Measurements from ENCODE around the gene DPEP2. TPM values are rescaled to one million over a fixed set of nuclear protein-coding genes. Genes with fewer than 3 reads are reported as not detected.
A peak's percentile ranks its signal among the peaks of the same experiment; 100 is the strongest.
"Not testable (repeated sequence)": the region's sequence is repeated elsewhere in the genome, so short reads cannot be mapped to it uniquely, and the experiment has no call there.

DPEP2 gene
- total RNA-seq, 2 donors from 2014 or later: 2.2 to 2.3 TPM

DNA sequence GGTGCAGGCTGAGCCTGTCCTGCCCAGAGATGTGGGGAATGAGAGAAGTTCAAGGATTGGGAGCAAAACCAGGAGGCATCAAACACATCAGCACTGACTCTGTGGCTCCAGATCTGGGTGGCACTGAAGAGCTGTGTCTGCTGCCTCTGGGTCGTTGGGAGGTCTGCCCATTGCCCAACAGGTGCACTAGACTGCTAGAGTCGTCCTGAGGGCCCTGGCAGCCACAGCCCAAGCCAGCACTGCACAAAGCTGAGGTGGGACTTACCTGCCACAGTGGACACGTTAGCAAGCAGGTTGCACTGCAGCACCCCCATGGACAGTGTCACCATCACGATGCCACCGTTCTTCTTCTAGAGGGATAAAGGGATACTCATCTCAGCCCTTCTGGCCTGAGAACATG, 22.3 kb downstream of the DPEP2 start:
- no peaks in the 10 kb centered on the region for H3K27me3 Mint-ChIP-seq
- no peak for DNase-seq (ENCODE audit: low spot score)

DNA sequence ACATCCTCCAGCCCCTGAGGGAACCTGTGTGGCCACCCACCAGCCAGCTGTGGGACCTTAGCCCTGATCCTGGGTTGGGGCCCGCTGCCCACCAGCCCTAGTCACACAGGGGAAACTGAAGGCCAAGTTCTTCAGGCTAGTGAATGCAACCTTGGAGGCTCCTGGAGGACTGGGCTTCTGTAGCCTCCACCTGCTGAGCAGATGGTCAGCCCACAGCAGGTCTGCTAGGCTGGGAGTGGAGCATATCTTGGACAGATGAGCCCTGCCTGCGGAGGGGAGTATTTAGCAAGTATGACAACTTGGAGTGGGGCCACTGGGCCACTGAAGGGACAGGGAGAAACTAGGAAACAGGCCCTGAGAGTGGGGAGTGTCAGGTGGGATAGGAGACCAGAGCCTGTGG, 23.1 kb downstream of the DPEP2 start:
- Mint-ChIP-seq H3K27ac (no peak overlapping the region), H3K9me3 (no peaks in the 10 kb centered on the region), H3K4me1 (ENCODE audit: low read depth in 2 of 2) (no peaks in the 10 kb centered on the region), H3K36me3 (no peaks in the 10 kb centered on the region), H3K27me3 (no peaks in the 10 kb centered on the region), H3K4me3 (no peak overlapping the region)
- ATAC-seq (no peak), DNase-seq (ENCODE audit: low spot score) (no peak)

More for the DNA sequence above, 22.3 kb downstream of the DPEP2 start:
- Mint-ChIP-seq H3K4me3 (no peak overlapping the region), H3K27ac (no peak overlapping the region), H3K4me1 (ENCODE audit: low read depth in 2 of 2) (no peaks in the 10 kb centered on the region), H3K9me3 (no peaks in the 10 kb centered on the region), H3K36me3 (no peaks in the 10 kb centered on the region)
- no peak for ATAC-seq

DNA sequence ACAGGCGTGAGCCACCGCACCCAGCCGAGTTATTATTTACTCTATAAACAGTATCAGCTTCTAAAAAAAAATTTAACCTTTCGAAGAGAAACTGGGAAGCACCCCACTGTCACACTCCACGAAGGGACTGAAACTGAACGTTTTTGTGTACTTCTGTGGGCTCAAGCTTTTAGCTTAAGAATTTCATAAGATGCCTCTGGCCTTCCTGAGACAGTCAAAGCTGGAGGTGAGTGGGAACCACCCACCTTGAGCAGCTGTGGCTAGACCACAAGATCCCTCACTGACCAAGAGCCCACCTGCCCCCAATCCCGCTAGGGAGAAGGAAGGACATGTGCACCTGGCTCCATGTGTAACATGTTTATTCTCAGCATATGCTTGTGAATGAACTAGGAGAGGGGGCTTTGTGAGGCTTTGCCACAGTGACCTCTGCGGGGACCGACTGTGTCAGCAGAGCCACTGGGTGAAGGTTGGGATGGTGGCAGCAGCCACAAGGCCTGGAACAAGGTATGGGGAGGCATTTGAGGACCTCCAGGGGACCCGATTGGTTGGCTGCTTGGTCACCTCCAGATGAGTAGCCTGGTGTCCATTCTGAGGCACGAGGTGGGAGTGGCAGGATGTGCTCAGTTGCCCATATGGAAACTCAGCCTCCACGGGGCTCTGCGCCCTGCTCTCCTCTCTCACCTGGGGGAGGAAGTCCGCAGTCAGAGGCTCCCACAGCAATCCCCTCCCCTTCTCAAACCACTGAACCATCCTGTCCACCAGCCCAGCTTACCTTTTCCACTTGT, 23.8 kb downstream of the DPEP2 start:
- no peaks in the 10 kb centered on the region for H3K27me3 Mint-ChIP-seq
- no peaks in the 10 kb centered on the region for H3K36me3 Mint-ChIP-seq
- no peak overlapping the region for H3K27ac Mint-ChIP-seq
- ATAC-seq (no peak), DNase-seq (ENCODE audit: low spot score) (no peak)
- no peak overlapping the region for H3K4me3 Mint-ChIP-seq
- H3K9me3 Mint-ChIP-seq: no peaks in the 10 kb centered on the region
- H3K4me1 Mint-ChIP-seq (ENCODE audit: low read depth in 2 of 2): no peaks in the 10 kb centered on the region

DNA sequence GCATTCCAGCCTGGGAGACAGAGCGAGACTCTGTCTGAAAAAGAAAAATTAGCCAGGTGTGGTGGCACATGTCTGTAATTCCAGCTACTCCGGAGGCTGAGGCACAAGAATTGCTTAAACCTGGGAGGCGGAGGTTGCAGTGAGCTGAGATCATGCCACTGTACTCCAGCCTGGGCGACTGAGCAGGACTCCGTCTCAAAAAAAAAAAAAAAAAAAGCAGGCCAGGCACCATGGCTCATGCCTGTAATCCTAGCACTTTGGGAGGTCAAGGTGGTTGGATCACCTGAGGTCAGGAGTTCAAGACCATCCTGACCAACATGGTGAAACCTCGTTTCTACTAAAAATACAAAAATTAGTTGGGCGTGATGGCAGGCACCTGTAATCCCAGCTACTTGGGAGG, 27.0 kb downstream of the DPEP2 start:
- not testable (repeated sequence) for H3K27me3 Mint-ChIP-seq; H3K4me3 Mint-ChIP-seq; DNase-seq (ENCODE audit: low spot score); H3K27ac Mint-ChIP-seq; H3K36me3 Mint-ChIP-seq; ATAC-seq; H3K9me3 Mint-ChIP-seq
- peaks cover 9 to 17% of the 10 kb centered on the region in 2 donors for H3K4me1 Mint-ChIP-seq (ENCODE audit: low read depth in 2 of 2)

DNA sequence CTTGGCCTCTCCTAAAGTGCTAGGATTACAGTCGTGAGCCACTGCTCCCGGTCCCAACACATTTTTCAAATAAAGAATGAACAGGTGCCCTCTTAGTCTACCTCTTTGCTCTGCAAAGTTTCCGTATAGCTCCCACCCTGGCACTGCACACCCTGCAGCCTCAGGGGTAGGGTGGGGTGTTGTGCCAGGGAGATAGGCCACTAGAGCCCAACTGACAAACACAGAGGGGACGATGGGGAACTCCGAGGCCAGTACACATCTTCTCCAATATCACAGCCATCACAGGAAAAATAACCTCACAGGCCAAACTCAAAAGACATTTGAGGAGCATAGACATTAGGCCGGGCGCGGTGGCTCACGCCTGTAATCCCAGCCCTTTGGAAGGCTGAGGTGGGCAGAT, 28.2 kb downstream of the DPEP2 start:
- peaks cover 13 to 21% of the 10 kb centered on the region in 2 donors for H3K4me1 Mint-ChIP-seq (ENCODE audit: low read depth in 2 of 2)
- H3K36me3 Mint-ChIP-seq: no peaks in the 10 kb centered on the region
- no peak for ATAC-seq
- H3K27me3 Mint-ChIP-seq: no peaks in the 10 kb centered on the region
- H3K9me3 Mint-ChIP-seq: no peaks in the 10 kb centered on the region
- no peak for DNase-seq (ENCODE audit: low spot score)
- H3K27ac Mint-ChIP-seq: peak overlapping the region in 1 of 2 donors; percentile 33
- H3K4me3 Mint-ChIP-seq: no peak overlapping the region

DNA sequence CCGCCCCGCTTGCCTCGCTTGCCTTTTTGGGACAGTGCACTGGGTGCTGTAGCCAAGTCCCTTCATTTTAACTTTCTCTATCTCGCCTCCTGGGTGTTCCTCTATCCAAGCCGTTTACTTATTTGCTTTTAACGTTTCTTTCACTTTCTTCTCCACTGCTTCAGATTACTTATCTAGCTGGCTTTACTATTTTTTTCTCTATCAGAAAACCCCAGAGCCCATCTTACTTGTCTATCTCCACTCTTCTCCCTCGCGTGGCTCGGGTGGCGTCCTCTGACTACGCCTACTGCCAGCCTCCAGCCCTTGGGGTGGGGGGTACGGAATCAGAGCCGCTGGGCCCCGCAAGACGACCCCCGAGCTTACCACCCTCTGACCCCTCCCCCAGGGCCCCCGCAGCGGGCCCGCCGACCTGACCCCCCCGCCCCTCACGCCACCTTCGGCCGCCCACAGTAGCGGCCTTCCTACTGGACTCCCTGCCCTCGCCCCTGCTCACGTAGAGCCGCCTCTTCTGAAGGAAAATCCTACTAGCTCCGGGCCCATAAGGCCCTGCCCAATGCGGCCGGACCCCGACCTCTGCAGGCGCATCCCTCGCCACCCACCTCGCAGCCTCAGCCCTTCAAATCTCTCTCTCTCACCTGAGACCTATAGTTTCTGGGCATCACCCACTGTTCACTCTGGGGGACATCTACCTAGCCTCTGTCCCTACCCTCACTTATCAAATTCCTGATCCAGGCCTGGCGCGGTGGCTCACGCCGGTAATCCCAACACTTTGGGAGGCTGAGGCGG, 29.8 kb downstream of the DPEP2 start:
- Mint-ChIP-seq H3K9me3 (no peaks in the 10 kb centered on the region), H3K4me1 (ENCODE audit: low read depth in 2 of 2) (peaks cover 13 to 21% of the 10 kb centered on the region in 2 donors), H3K4me3 (peak overlapping the region; percentile 97), H3K27me3 (no peaks in the 10 kb centered on the region), H3K27ac (peak overlapping the region; percentile 78 to 95), H3K36me3 (no peaks in the 10 kb centered on the region)
- ATAC-seq (no peak), DNase-seq (ENCODE audit: low spot score) (no peak)

DNA sequence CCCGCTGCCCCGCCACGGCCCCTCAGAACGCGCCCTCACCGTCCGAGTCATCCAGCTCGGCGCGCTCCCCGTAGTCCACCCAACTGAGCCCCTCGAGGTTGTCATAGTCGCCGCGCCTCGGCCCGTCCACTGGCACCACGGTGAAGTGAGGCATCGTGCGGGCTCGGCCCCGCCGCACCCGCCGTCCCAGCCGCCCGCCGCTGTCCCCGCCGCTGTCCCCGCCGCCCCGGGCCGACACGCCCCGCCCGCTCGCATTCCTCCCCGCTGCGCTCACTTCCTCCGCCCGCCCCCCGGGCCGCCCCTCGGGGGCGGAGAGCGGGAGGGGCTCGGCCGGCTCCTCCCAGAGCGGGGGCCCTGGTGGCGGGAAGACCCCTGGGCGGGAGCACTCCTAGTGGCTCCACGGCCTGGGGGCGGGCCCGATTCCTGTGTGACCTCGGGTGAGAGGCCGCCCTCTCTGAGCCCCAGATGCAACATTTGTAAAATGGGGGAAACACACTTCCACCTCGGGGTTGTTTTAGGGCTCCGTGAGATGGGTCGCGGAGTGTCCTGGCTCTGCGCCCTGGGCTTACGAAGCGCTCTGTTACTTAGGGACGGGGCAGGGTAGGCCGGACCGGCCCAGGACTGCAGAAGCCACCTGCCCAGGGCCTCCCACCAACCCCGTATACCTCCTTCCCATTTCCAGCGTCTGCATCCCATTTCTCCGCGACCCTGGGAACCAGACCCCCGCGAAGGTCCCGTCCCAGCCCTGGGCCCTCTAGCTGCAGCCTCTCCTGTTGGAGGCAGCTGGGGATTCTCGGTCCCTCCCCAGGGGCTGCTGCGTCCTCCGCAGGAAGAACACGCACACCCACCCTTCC, 30.7 kb downstream of the DPEP2 start, which contains the start of gene SLC12A4:
TSS of gene SLC12A4 (minus strand) at position 238 of the 854 bp plus-strand sequence. CDS start at position 154, 84 bp downstream.
- DNase-seq (ENCODE audit: low spot score): peak; percentile 92

DNA sequence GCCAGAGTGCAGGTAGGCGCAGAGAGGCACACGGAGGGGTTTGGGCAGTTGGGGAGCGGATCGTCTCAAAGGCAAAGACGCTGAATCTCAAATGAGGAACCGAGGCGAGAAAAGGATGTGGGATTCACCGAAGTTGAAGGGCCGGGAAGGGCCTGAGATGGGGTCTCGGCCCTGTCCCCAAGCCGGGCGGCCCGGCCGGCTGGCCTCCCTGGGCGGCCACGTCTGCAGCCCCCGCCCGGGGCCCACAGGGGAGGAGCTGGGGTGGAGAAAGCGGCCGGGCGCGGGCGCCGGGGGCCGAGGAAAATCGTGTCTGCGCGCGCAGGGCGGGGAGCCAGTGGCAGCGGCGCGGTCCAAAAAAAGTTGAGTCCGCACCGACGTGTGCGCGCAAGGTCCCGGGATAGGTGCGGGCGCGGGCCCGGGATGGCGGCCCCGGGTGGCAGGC, 31.3 kb downstream of the DPEP2 start:
- peak; percentile 25 to 40 for ATAC-seq
- Mint-ChIP-seq H3K9me3 (no peaks in the 10 kb centered on the region), H3K27me3 (no peaks in the 10 kb centered on the region), H3K4me3 (peak overlapping the region; percentile 97), H3K4me1 (ENCODE audit: low read depth in 2 of 2) (peaks cover 14 to 21% of the 10 kb centered on the region in 2 donors), H3K27ac (peak overlapping the region; percentile 85 to 89), H3K36me3 (no peaks in the 10 kb centered on the region)
- DNase-seq (ENCODE audit: low spot score): no peak

More for the DNA sequence above, 30.7 kb downstream of the DPEP2 start, which contains the start of gene SLC12A4:
- Mint-ChIP-seq H3K9me3 (no peaks in the 10 kb centered on the region), H3K36me3 (no peaks in the 10 kb centered on the region), H3K4me3 (peak within 1 kb of the TSS; percentile 97), H3K27ac (peak within 1 kb of the TSS; percentile 89 to 95), H3K27me3 (no peaks in the 10 kb centered on the region), H3K4me1 (ENCODE audit: low read depth in 2 of 2) (peaks cover 13 to 21% of the 10 kb centered on the region in 2 donors)
- peak; percentile 94 to 96 for ATAC-seq

DNA sequence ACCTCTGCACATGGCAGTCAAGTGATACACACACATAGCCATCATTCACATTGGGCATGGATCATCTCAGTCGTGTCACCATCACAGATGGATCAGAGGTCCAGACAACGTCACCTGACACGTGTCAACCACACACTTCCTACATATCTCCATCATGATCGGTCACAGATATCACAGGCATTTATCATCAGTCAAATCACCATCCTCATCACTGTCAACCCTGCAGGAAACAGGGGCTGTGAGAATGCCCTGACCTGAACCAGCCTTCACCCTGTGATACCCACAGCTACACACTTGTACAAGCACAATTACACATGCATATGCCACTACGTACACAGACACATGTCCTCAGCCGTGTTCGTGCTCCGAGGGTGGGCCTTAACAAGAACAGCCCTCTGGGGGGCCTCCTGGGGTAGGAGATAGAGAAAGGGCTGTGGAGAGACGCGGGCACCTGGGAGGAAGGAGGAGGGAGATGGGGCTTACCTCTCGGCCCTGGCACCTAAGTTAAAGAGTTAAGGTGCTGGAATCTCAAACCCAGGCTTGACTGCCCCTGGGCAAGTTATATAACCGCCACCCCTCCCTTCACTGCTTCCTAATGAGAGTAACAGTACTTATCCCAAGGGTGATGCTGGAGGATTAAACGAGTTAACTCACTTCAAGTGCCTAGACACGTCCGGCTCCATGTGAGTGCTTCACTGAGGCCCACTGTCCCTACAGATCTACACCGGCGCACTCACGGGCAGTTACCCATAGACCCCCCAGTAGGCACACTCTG, 31.9 kb downstream of the DPEP2 start:
- Mint-ChIP-seq H3K36me3 (peaks cover 6% of the 10 kb centered on the region), H3K27me3 (no peaks in the 10 kb centered on the region), H3K9me3 (no peaks in the 10 kb centered on the region), H3K4me1 (ENCODE audit: low read depth in 2 of 2) (peaks cover 17 to 21% of the 10 kb centered on the region in 2 donors), H3K27ac (peak overlapping the region; percentile 85 to 89), H3K4me3 (peak overlapping the region; percentile 97)
- DNase-seq (ENCODE audit: low spot score): no peak
- ATAC-seq: peak in 1 of 2 donors; percentile 58

DNA sequence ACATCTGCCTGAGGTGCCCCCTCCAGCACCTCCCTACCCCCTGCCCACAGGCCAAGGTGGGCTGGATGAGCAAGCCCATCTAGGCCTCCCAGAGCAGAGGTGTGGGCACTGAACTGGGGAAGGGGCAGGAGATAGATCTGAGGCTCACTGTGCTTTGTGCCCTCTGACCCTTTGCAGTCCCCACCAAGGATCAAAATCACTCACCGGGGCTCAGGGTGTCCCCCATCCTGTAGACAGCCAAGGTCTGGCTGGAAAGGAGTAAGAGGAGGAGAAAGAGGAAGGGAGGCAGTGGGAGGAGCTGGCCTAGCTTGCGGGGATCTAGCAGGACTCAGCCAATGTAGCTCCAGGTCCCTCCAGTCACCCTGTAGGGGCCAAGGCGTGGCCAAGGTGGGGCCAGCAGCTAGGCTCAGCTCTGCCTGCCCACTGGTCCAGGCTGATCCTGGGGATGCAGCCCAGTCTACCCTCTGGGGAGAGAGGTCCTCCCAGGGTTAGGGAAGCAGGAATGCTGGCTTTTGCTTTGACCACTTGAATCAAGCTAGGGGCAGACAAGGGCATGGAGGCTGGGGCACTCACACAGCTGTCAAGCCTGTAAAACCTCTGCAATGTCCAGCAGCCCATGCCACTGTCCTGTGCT, 32.6 kb downstream of the DPEP2 start:
- no peaks in the 10 kb centered on the region for H3K9me3 Mint-ChIP-seq
- no peaks in the 10 kb centered on the region for H3K27me3 Mint-ChIP-seq
- H3K36me3 Mint-ChIP-seq: peaks cover 6% of the 10 kb centered on the region
- peak overlapping the region; percentile 97 for H3K4me3 Mint-ChIP-seq
- H3K27ac Mint-ChIP-seq: peak overlapping the region; percentile 85 to 89
- ATAC-seq: no peak
- peaks cover 17 to 21% of the 10 kb centered on the region in 2 donors for H3K4me1 Mint-ChIP-seq (ENCODE audit: low read depth in 2 of 2)
- DNase-seq (ENCODE audit: low spot score): no peak

DNA sequence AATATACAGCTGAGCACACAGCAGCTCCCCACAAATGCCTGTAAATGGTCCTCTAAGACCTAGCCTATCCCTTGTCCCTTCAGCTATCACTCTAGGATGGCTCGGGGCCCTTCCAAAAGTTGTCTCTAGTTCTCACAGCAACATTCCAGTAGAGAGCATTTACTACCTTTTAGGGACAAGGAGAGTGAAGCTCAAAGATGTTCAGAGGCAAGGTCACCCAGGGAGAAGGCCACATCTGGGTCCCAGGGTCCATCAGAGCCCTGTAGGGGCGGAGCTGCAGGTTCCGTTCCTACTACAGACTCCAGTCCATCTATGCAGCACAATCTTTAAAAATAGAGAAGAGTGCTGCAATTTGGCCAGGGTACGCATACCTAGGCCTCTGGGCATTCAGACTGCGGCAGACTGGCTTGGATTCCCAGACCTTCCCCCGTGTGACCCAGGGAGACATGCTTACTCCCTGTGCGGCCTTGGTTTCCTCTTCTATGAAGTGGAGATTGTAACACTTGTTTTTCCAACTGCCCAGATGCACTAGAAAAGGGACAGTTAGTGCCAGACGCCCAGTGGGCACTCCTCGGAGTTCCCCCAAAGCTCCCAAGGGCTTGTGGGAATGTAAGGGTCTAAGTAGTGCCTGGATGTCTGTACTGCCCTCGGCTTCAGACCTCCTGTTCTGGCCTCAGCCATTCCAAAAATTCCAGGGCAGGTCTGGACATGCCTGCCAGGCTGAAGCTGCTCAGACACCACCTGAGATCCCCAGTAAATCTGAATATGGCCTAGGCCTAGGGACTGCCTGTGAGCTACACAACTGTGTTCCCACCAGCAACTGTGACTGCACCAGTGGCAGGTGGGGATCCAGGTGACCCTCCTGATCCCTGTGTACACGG, 33.4 kb downstream of the DPEP2 start:
- H3K4me1 Mint-ChIP-seq (ENCODE audit: low read depth in 2 of 2): peaks cover 17 to 21% of the 10 kb centered on the region in 2 donors
- DNase-seq (ENCODE audit: low spot score): no peak
- H3K4me3 Mint-ChIP-seq: no peak overlapping the region

More for the DNA sequence above, 33.4 kb downstream of the DPEP2 start:
- H3K27ac Mint-ChIP-seq: peak overlapping the region in 1 of 2 donors; percentile 49
- H3K36me3 Mint-ChIP-seq: peaks cover 6% of the 10 kb centered on the region
- no peaks in the 10 kb centered on the region for H3K27me3 Mint-ChIP-seq
- no peaks in the 10 kb centered on the region for H3K9me3 Mint-ChIP-seq
- ATAC-seq: no peak
